ENCODE measurements around the gene TRPC4AP.
"Not testable (repeated sequence)": the region's sequence is repeated elsewhere in the genome, so short reads cannot be mapped to it uniquely, and the experiment has no call there.

Gene TRPC4AP

GRCh38 chr20:35092524-35093266 is at the start of gene TRPC4AP:
TSS of gene TRPC4AP (minus strand) at chr20:35092807. CDS start at chr20:35092781, 26 bp downstream.
- DNase-seq (ENCODE audit: low spot score): peak; percentile 91

- DNase-seq (ENCODE audit: low spot score): no peak
Observed at GRCh38 chr20:35135867-35136586, 43.4 kb upstream of the TRPC4AP start.

GRCh38 chr20:35134880-35135279 is 42.3 kb upstream of the TRPC4AP start:
- DNase-seq (ENCODE audit: low spot score): no peak

GRCh38 chr20:35134472-35134871 is 41.9 kb upstream of the TRPC4AP start:
- DNase-seq (ENCODE audit: low spot score): no peak

- DNase-seq (ENCODE audit: low spot score): no peak
Observed at GRCh38 chr20:35133735-35134134, 41.1 kb upstream of the TRPC4AP start.

GRCh38 chr20:35133031-35133430 is 40.4 kb upstream of the TRPC4AP start:
- DNase-seq (ENCODE audit: low spot score): no peak

GRCh38 chr20:35131934-35132333 is 39.3 kb upstream of the TRPC4AP start:
- DNase-seq (ENCODE audit: low spot score): no peak

GRCh38 chr20:35129647-35130069 is 37.1 kb upstream of the TRPC4AP start:
- DNase-seq (ENCODE audit: low spot score): no peak

- no peak for DNase-seq (ENCODE audit: low spot score)
Observed at GRCh38 chr20:35125753-35126152, 33.1 kb upstream of the TRPC4AP start.

GRCh38 chr20:35122756-35123405 is 30.3 kb upstream of the TRPC4AP start:
- no peak for DNase-seq (ENCODE audit: low spot score)

- no peak for DNase-seq (ENCODE audit: low spot score)
Observed at GRCh38 chr20:35121186-35121585, 28.6 kb upstream of the TRPC4AP start.

GRCh38 chr20:35120012-35120701 is 27.6 kb upstream of the TRPC4AP start:
- DNase-seq (ENCODE audit: low spot score): no peak

- no peak for DNase-seq (ENCODE audit: low spot score)
Observed at GRCh38 chr20:35117629-35118028, 25.0 kb upstream of the TRPC4AP start.

GRCh38 chr20:35117196-35117595 is 24.6 kb upstream of the TRPC4AP start:
- no peak for DNase-seq (ENCODE audit: low spot score)

- no peak for DNase-seq (ENCODE audit: low spot score)
Observed at GRCh38 chr20:35116258-35116657, 23.7 kb upstream of the TRPC4AP start.

- no peak for DNase-seq (ENCODE audit: low spot score)
Observed at GRCh38 chr20:35115606-35116005, 23.0 kb upstream of the TRPC4AP start.

GRCh38 chr20:35112276-35112675 is 19.7 kb upstream of the TRPC4AP start:
- DNase-seq (ENCODE audit: low spot score): not testable (repeated sequence)

- peak; percentile 11 for DNase-seq (ENCODE audit: low spot score)
Observed at GRCh38 chr20:35111141-35111888, 18.7 kb upstream of the TRPC4AP start.

- DNase-seq (ENCODE audit: low spot score): no peak
Observed at GRCh38 chr20:35108921-35109320, 16.3 kb upstream of the TRPC4AP start.

GRCh38 chr20:35106827-35107380 is 14.3 kb upstream of the TRPC4AP start:
- no peak for DNase-seq (ENCODE audit: low spot score)

GRCh38 chr20:35104685-35105295 is 12.2 kb upstream of the TRPC4AP start:
- DNase-seq (ENCODE audit: low spot score): no peak

Data from LoVo (cell line).